Measurements from ENCODE around the gene FIZ1.

DNA sequence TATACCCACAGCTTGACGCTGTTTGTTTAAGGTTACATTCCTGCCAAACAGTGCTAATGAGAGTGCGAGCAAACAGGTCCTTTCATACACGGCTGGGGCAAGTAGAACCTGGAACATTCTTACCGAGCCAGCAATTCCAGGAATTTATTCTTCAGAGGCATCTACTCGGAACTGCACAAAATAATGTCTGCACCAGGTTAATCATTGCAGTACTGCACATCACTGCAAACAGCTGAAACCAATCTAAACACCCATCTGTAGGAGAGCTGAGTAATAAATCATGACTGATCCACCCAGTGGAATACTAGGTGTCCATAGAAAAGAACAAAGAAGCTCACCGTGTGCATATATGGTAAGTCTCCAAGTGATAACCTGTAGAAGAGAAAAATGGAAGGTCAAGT is 17.5 kb downstream of the FIZ1 start:
- no peak for TF ChIP-seq CTCF (IDR thresholded peaks at IDR 0.05; ENCODE audit: low read depth, low read length, missing input control)
- no peak for TF ChIP-seq RAD21 (IDR thresholded peaks at IDR 0.05)
- TF ChIP-seq, protein P1, sequence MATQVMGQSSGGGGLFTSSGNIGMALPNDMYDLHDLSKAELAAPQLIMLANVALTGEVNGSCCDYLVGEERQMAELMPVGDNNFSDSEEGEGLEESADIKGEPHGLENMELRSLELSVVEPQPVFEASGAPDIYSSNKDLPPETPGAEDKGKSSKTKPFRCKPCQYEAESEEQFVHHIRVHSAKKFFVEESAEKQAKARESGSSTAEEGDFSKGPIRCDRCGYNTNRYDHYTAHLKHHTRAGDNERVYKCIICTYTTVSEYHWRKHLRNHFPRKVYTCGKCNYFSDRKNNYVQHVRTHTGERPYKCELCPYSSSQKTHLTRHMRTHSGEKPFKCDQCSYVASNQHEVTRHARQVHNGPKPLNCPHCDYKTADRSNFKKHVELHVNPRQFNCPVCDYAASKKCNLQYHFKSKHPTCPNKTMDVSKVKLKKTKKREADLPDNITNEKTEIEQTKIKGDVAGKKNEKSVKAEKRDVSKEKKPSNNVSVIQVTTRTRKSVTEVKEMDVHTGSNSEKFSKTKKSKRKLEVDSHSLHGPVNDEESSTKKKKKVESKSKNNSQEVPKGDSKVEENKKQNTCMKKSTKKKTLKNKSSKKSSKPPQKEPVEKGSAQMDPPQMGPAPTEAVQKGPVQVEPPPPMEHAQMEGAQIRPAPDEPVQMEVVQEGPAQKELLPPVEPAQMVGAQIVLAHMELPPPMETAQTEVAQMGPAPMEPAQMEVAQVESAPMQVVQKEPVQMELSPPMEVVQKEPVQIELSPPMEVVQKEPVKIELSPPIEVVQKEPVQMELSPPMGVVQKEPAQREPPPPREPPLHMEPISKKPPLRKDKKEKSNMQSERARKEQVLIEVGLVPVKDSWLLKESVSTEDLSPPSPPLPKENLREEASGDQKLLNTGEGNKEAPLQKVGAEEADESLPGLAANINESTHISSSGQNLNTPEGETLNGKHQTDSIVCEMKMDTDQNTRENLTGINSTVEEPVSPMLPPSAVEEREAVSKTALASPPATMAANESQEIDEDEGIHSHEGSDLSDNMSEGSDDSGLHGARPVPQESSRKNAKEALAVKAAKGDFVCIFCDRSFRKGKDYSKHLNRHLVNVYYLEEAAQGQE (IDR thresholded peaks at IDR 0.05), result no peak
- no peak for TF ChIP-seq TAF1 (conservative IDR thresholded peaks at IDR 0.05)
- TF ChIP-seq MAX (IDR thresholded peaks at IDR 0.05), result no peak
- peak; percentile 41 for TF ChIP-seq SP1 (IDR thresholded peaks at IDR 0.05)
- no peak for TF ChIP-seq YY1 (IDR thresholded peaks at IDR 0.05)
- no peak for TF ChIP-seq RXRA (IDR thresholded peaks at IDR 0.05)
- TF ChIP-seq ATF3 (IDR thresholded peaks at IDR 0.05), result no peak
- no peak for TF ChIP-seq JUND (IDR thresholded peaks at IDR 0.05)
- TF ChIP-seq EGR1 (IDR thresholded peaks at IDR 0.05; ENCODE audit: low read depth in 2 of 2), result no peak
- TF ChIP-seq GABPA (IDR thresholded peaks at IDR 0.05 in 1 of 2, conservative IDR thresholded peaks at IDR 0.05 in 1 of 2), result no peak

All from liver (tissue), 3 donors.